Activated CD8-positive, alpha-beta T cell treated with anti-CD3 and anti-CD28 coated beads for 36 hours (primary cell): Measurements from ENCODE around the gene DZANK1. TPM values are rescaled to one million over a fixed set of nuclear protein-coding genes. Genes with fewer than 3 reads are reported as not detected.

Source experiments
- ATAC-seq: fragments of 200-7000 bp; cut with Tn5 transposase; one replicate; pipeline ENCODE4 v1.10.0; 2021; ENCODE audit warnings: mild to moderate bottlenecking, moderate library complexity
- CTCF ChIA-PET: fragments of 350-600 bp; sonication (Branson Sonifier 250); formaldehyde crosslinking; loops from one replicate; lab custom pipeline; 2021; ENCODE audit warnings: antibody characterized with exemption; lab: Charles Lee
- POLR2A ChIA-PET: fragments of 350-600 bp; sonication (Branson Sonifier 250); formaldehyde crosslinking; loops from one replicate; lab custom pipeline; 2021; ENCODE audit warnings: antibody characterized with exemption; lab: Charles Lee
- DNase-seq: peaks from one replicate; pipeline ENCODE4 v3.0.0-alpha.2; 2020
- H3K27ac Mint-ChIP-seq: one replicate; pipeline ENCODE4 v1.8.0; 2021; ENCODE audit warnings: mild to moderate bottlenecking, mixed read lengths
- H3K27me3 Mint-ChIP-seq: one replicate; pipeline ENCODE4 v1.8.0; 2021; ENCODE audit warnings: mixed read lengths
- H3K36me3 Mint-ChIP-seq: one replicate; pipeline ENCODE4 v1.8.0; 2021; ENCODE audit warnings: low read depth, mixed read lengths
- H3K4me1 Mint-ChIP-seq: one replicate; pipeline ENCODE4 v1.8.0; 2021; ENCODE audit warnings: low read depth, mixed read lengths
- H3K4me3 Mint-ChIP-seq: one replicate; pipeline ENCODE4 v1.8.0; 2021; ENCODE audit warnings: mild to moderate bottlenecking, moderate library complexity, mixed read lengths
- H3K9me3 Mint-ChIP-seq: one replicate; pipeline ENCODE4 v1.8.0; 2021; ENCODE audit warnings: mixed read lengths
- CTCF ChIP-seq: fragments of 200-600 bp; IDR thresholded peaks from one replicate; pipeline ENCODE4 v1.8.0; 2022; ENCODE audit warnings: antibody characterized with exemption, mild to moderate bottlenecking
- intact Hi-C: fragments of 100-400 bp; cut with micrococcal nuclease; formaldehyde crosslinking; loops from one replicate; pipeline ENCODE4 v1.10.0; 2022
- total RNA-seq, 2 experiments: library from RNA; stranded (reverse); gene quantifications; one replicate each; pipeline ENCODE4 v1.2.3, GENCODE V29; 2021

Gene DZANK1
- total RNA-seq, 2 experiments from 2014 or later = 1.4 to 1.8 TPM

GRCh38 chr20:18456600-18456999 lies 10.2 kb downstream of the DZANK1 start:
- Mint-ChIP-seq H3K9me3 (peaks cover 3% of the 10 kb centered on the region), H3K4me3 (no peak overlapping the region), H3K4me1 (no peaks in the 10 kb centered on the region), H3K27me3 (no peaks in the 10 kb centered on the region), H3K27ac (no peak overlapping the region), H3K36me3 (no peaks in the 10 kb centered on the region)
- ATAC-seq = no peak
- intact Hi-C loops = no loop called here
- no peak for DNase-seq
- TF ChIP-seq CTCF = no peak
- CTCF ChIA-PET = interaction anchor here (0.8 kb wide), 1 partner anchor 10 kb away, joined by 3 read pairs; no protein-coding TSS in a partner anchor
- POLR2A ChIA-PET = interaction anchor here (1.8 kb wide), 1 partner anchor 10 kb away, joined by 4 read pairs; the partner anchor contains the start of genes DZANK1 and POLR3F

- ChIA-PET POLR2A (no interaction called here), CTCF (no interaction called here)
- no peak overlapping the region for H3K4me3 Mint-ChIP-seq
- DNase-seq (no peak), ATAC-seq (no peak)
- no peak overlapping the region for H3K27ac Mint-ChIP-seq
- H3K4me1 Mint-ChIP-seq = no peaks in the 10 kb centered on the region
- no peaks in the 10 kb centered on the region for H3K27me3 Mint-ChIP-seq
- peaks cover 1% of the 10 kb centered on the region for H3K36me3 Mint-ChIP-seq
- intact Hi-C loops = no loop called here
- no peak for TF ChIP-seq CTCF
- no peaks in the 10 kb centered on the region for H3K9me3 Mint-ChIP-seq
These were observed 22.9 kb downstream of the DZANK1 start for GRCh38 chr20:18443886-18444285.

- no peak for ATAC-seq
- POLR2A ChIA-PET = no interaction called here
- H3K9me3 Mint-ChIP-seq = no peaks in the 10 kb centered on the region
- H3K4me1 Mint-ChIP-seq = no peaks in the 10 kb centered on the region
- no peaks in the 10 kb centered on the region for H3K27me3 Mint-ChIP-seq
- H3K36me3 Mint-ChIP-seq = no peaks in the 10 kb centered on the region
- intact Hi-C loops = no loop called here
- CTCF ChIA-PET = no interaction called here
- DNase-seq = no peak
- no peak overlapping the region for H3K27ac Mint-ChIP-seq
- H3K4me3 Mint-ChIP-seq = no peak overlapping the region
- TF ChIP-seq CTCF = no peak
These were observed 26.4 kb downstream of the DZANK1 start for GRCh38 chr20:18440403-18440802.

- POLR2A ChIA-PET = interaction anchor here (0.6 kb wide), 1 partner anchor 110 kb away, joined by 3 read pairs; no protein-coding TSS in a partner anchor
These were observed 30.0 kb downstream of the DZANK1 start for GRCh38 chr20:18436847-18437246.

GRCh38 chr20:18431206-18431605 lies 35.6 kb downstream of the DZANK1 start:
- Mint-ChIP-seq H3K36me3 (no peaks in the 10 kb centered on the region), H3K27ac (no peak overlapping the region), H3K9me3 (no peaks in the 10 kb centered on the region), H3K27me3 (no peaks in the 10 kb centered on the region), H3K4me1 (no peaks in the 10 kb centered on the region), H3K4me3 (no peak overlapping the region)
- no peak for TF ChIP-seq CTCF
- POLR2A ChIA-PET = no interaction called here
- CTCF ChIA-PET = no interaction called here
- no peak for DNase-seq
- ATAC-seq = no peak
- intact Hi-C loops = no loop called here

More at GRCh38 chr20:18436847-18437246, 30.0 kb downstream of the DZANK1 start:
- intact Hi-C loops = no loop called here
- Mint-ChIP-seq H3K9me3 (no peaks in the 10 kb centered on the region), H3K27ac (no peak overlapping the region), H3K27me3 (no peaks in the 10 kb centered on the region), H3K4me3 (no peak overlapping the region), H3K36me3 (no peaks in the 10 kb centered on the region), H3K4me1 (no peaks in the 10 kb centered on the region)
- CTCF ChIA-PET = interaction anchor here (1.6 kb wide), 1 partner anchor 37 kb away, joined by 4 read pairs; no protein-coding TSS in a partner anchor
- no peak for ATAC-seq
- no peak for DNase-seq
- no peak for TF ChIP-seq CTCF
